SK-N-SH (cell line): Measurements from ENCODE around the gene DYNC2LI1. TPM values are rescaled to one million over a fixed set of nuclear protein-coding genes. Genes with fewer than 3 reads are reported as not detected.

Source experiments
- CTCF ChIA-PET: fragments of 300-600, 350-600 bp; formaldehyde crosslinking; extraction: SDS; loops from one replicate; lab custom pipeline; 2021; lab: Yijun Ruan, JAX
- POLR2A ChIA-PET: fragments of 350-600 bp; sonication (Branson Sonifier 250); formaldehyde crosslinking; extraction: SDS; loops from one replicate; lab custom pipeline; 2020; ENCODE audit warnings: antibody characterized with exemption, inconsistent platforms; lab: Yijun Ruan, JAX
- DNase-seq: peaks from one replicate; pipeline ENCODE4 v3.0.0; 2012
- H2AFZ ChIP-seq: fragments of 200-600 bp; sonication (generic); 2 replicates; pipeline ENCODE4 v1.8.1; 2016; ENCODE audit warnings: antibody characterized with exemption, mild to moderate bottlenecking, low read depth
- H3F3A ChIP-seq: fragments of 200-600 bp; sonication (generic); replicated peaks from 2 replicates; pipeline ENCODE3; 2016; ENCODE audit warnings: antibody characterized with exemption, mild to moderate bottlenecking; ENCODE audit not compliant: insufficient read depth
- H3K27ac ChIP-seq, 2 experiments: fragments of 200-500 bp in 1 of 2; fragments of 200-600 bp in 1 of 2; sonication (Bioruptor generic) in 1 of 2; sonication (generic), shearing (Covaris generic) in 1 of 2; 2 replicates each; pipeline versions ENCODE4 v1.5.1 to v1.6.1; 2014 to 2016; ENCODE audit warnings: low read depth in 2 of 2, inconsistent platforms in 1 of 2, low read length in 1 of 2, mild to moderate bottlenecking in 1 of 2, mixed read lengths in 1 of 2
- H3K27me3 ChIP-seq: fragments of 200-600 bp; sonication (generic), shearing (Covaris generic); 2 replicates; pipeline ENCODE4 v1.6.1; 2016; ENCODE audit warnings: mixed run types; ENCODE audit not compliant: insufficient read depth
- H3K36me3 ChIP-seq, 2 experiments: fragments of 200-500 bp in 1 of 2; fragments of 200-600 bp in 1 of 2; sonication (Bioruptor generic) in 1 of 2; sonication (generic) in 1 of 2; replicated peaks in 1 of 2; 2 replicates each; pipeline versions ENCODE3 to v1.5.1; 2014 to 2016; ENCODE audit warnings: low read length in 1 of 2, mild to moderate bottlenecking in 1 of 2; ENCODE audit not compliant: insufficient read depth in 2 of 2, control insufficient read depth in 1 of 2
- H3K4me1 ChIP-seq, 2 experiments: fragments of 200-500 bp in 1 of 2; fragments of 200-600 bp in 1 of 2; sonication (Bioruptor generic) in 1 of 2; sonication (generic), shearing (Covaris generic) in 1 of 2; 2 replicates each; pipeline versions ENCODE4 v1.5.1 to v1.6.1; 2014 to 2016; ENCODE audit warnings: low read depth in 1 of 2, low read length in 1 of 2, mixed run types in 1 of 2; ENCODE audit not compliant: insufficient read depth in 2 of 2, control insufficient read depth in 1 of 2
- H3K4me2 ChIP-seq: fragments of 200-600 bp; sonication (generic), shearing (Covaris generic); 2 replicates; pipeline ENCODE4 v1.6.1; 2017; ENCODE audit warnings: mixed run types
- H3K4me3 ChIP-seq, 2 experiments: fragments of 200-500 bp in 1 of 2; fragments of 200-600 bp in 1 of 2; sonication (Bioruptor generic) in 1 of 2; sonication (generic), shearing (Covaris generic) in 1 of 2; 2 replicates each; pipeline versions ENCODE4 v1.5.1 to v1.8.1; 2014 to 2016; ENCODE audit warnings: low read depth in 2 of 2, inconsistent platforms in 1 of 2, low read length in 1 of 2, mild to moderate bottlenecking in 1 of 2, mixed read lengths in 1 of 2, moderate library complexity in 1 of 2
- H3K79me2 ChIP-seq: fragments of 200-600 bp; sonication (generic); 2 replicates; pipeline ENCODE4 v1.8.1; 2017; ENCODE audit warnings: mild to moderate bottlenecking; ENCODE audit not compliant: insufficient read depth
- H3K9ac ChIP-seq: fragments of 200-600 bp; sonication (generic); 2 replicates; pipeline ENCODE4 v1.6.1; 2017; ENCODE audit warnings: mixed run types
- H3K9me2 ChIP-seq: fragments of 200-600 bp; sonication (generic); 2 replicates; pipeline ENCODE4 v1.6.1; 2017; ENCODE audit warnings: mixed run types
- H3K9me3 ChIP-seq: fragments of 200-600 bp; sonication (generic); 2 replicates; pipeline ENCODE4 v1.6.1; 2017; ENCODE audit warnings: mixed run types, mild to moderate bottlenecking, moderate library complexity
- H4K20me1 ChIP-seq: fragments of 200-600 bp; sonication (generic); 2 replicates; pipeline ENCODE4 v1.6.1; 2017; ENCODE audit warnings: mild to moderate bottlenecking, mixed run types; ENCODE audit not compliant: insufficient read depth
- CHD2 ChIP-seq: fragments of 150-350 bp; IDR thresholded peaks from 2 replicates; pipeline ENCODE4 v1.6.1; 2018; ENCODE audit warnings: low read length; ENCODE audit not compliant: partially characterized antibody
- EZH2phosphoT487 ChIP-seq: fragments of 200-600 bp; sonication (generic); IDR thresholded peaks from 2 replicates; pipeline ENCODE4 v1.6.1; 2017; ENCODE audit warnings: low read depth, mixed run types, mild to moderate bottlenecking, antibody characterized with exemption, moderate library complexity, borderline replicate concordance
- FOSL2 ChIP-seq: IDR thresholded peaks from 2 replicates; pipeline ENCODE4 v1.4.0; 2012; ENCODE audit warnings: low read depth, mild to moderate bottlenecking, moderate library complexity, borderline replicate concordance
- FOXM1 ChIP-seq: IDR thresholded peaks from 2 replicates; pipeline ENCODE4 v1.4.0; 2012; ENCODE audit warnings: low read depth, mild to moderate bottlenecking
- GABPA ChIP-seq: IDR thresholded peaks from 2 replicates; pipeline ENCODE4 v1.4.0; 2012; ENCODE audit warnings: low read depth, mild to moderate bottlenecking
- GATA2 ChIP-seq: sonication (generic); formaldehyde crosslinking; IDR thresholded peaks from 2 replicates; pipeline ENCODE4 v1.5.0; 2020; ENCODE audit warnings: mild to moderate bottlenecking, missing genetic modification reagents
- IRF3 ChIP-seq: fragments of 150-350 bp; IDR thresholded peaks from 2 replicates; pipeline ENCODE4 v1.6.1; 2016; ENCODE audit warnings: mild to moderate bottlenecking, low read depth, low read length
- MAX ChIP-seq: IDR thresholded peaks from 2 replicates; pipeline ENCODE4 v1.4.0; 2012; ENCODE audit warnings: low read depth
- MEF2A ChIP-seq: IDR thresholded peaks from 2 replicates; pipeline ENCODE4 v1.4.0; 2012; ENCODE audit warnings: low read depth, borderline replicate concordance
- NRF1 ChIP-seq: IDR thresholded peaks from 2 replicates; pipeline ENCODE4 v1.6.1; 2012; ENCODE audit warnings: low read depth, mild to moderate bottlenecking, low read length
- POLR2AphosphoS5 ChIP-seq: IDR thresholded peaks from 2 replicates; pipeline ENCODE4 v1.6.1; 2012; ENCODE audit warnings: low read depth, low read length
- RFX5 ChIP-seq: IDR thresholded peaks from 2 replicates; pipeline ENCODE4 v1.6.1; 2012; ENCODE audit warnings: mild to moderate bottlenecking, improper control_type of control experiment, low read length
- TAF1 ChIP-seq: IDR thresholded peaks from 2 replicates; pipeline ENCODE4 v1.6.1; 2012; ENCODE audit warnings: low read depth, mild to moderate bottlenecking, low read length, moderate library complexity, borderline replicate concordance
- TCF12 ChIP-seq: IDR thresholded peaks from 2 replicates; pipeline ENCODE4 v1.4.0; 2012
- TEAD4 ChIP-seq: IDR thresholded peaks from 2 replicates; pipeline ENCODE4 v1.4.0; 2012; ENCODE audit warnings: mild to moderate bottlenecking, borderline replicate concordance; ENCODE audit not compliant: insufficient read depth
- WGBS: methylation state at CpG from one replicate; pipeline ENCODE4 v1.1.6; 2017; ENCODE audit warnings: low lambda C conversion rate; 5-methylcytosine and 5-hydroxymethylcytosine counted together
- polyA plus RNA-seq, 3 experiments: library from polyadenylated mRNA; depleted of rRNA; stranded (reverse); fragments of >200 nt; gene quantifications; 2 replicates each; pipeline ENCODE4 v1.2.3, GENCODE V29; 2012
- TF ChIP-seq, protein P1 (sequence below): IDR thresholded peaks from 2 replicates; pipeline ENCODE4 v1.4.0; 2012; ENCODE audit warnings: low read depth, borderline replicate concordance
- TF ChIP-seq, protein P2 (sequence below): IDR thresholded peaks from 2 replicates; pipeline ENCODE4; 2012

DYNC2LI1 gene
- polyA plus RNA-seq, 1 of the 3 experiments (the other 2 are of a cell fraction) = 20.4 TPM

GRCh38 chr2:43802135-43802534, 28.3 kb downstream of the DYNC2LI1 start:
- no peaks in the 10 kb centered on the region for H4K20me1 ChIP-seq
- H3K4me1 ChIP-seq = no peaks in the 10 kb centered on the region
- no peak overlapping the region for H2AFZ ChIP-seq
- no peak overlapping the region for H3K9ac ChIP-seq
- no peaks in the 10 kb centered on the region for H3F3A ChIP-seq
- H3K36me3 ChIP-seq = peaks cover 24 to 41% of the 10 kb centered on the region in 2 experiments
- TF ChIP-seq, protein P1, sequence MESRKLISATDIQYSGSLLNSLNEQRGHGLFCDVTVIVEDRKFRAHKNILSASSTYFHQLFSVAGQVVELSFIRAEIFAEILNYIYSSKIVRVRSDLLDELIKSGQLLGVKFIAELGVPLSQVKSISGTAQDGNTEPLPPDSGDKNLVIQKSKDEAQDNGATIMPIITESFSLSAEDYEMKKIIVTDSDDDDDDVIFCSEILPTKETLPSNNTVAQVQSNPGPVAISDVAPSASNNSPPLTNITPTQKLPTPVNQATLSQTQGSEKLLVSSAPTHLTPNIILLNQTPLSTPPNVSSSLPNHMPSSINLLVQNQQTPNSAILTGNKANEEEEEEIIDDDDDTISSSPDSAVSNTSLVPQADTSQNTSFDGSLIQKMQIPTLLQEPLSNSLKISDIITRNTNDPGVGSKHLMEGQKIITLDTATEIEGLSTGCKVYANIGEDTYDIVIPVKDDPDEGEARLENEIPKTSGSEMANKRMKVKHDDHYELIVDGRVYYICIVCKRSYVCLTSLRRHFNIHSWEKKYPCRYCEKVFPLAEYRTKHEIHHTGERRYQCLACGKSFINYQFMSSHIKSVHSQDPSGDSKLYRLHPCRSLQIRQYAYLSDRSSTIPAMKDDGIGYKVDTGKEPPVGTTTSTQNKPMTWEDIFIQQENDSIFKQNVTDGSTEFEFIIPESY = no peak
- TF ChIP-seq TEAD4 (no peak), GABPA (no peak), TCF12 (no peak), IRF3 (no peak), GATA2 (CRISPR knock-in tag) (no peak), FOXM1 (no peak), EZH2phosphoT487 (no peak), FOSL2 (no peak), MAX (no peak), NRF1 (no peak), TAF1 (no peak), RFX5 (no peak), CHD2 (no peak), POLR2AphosphoS5 (no peak), MEF2A (no peak)
- TF ChIP-seq, protein P2, sequence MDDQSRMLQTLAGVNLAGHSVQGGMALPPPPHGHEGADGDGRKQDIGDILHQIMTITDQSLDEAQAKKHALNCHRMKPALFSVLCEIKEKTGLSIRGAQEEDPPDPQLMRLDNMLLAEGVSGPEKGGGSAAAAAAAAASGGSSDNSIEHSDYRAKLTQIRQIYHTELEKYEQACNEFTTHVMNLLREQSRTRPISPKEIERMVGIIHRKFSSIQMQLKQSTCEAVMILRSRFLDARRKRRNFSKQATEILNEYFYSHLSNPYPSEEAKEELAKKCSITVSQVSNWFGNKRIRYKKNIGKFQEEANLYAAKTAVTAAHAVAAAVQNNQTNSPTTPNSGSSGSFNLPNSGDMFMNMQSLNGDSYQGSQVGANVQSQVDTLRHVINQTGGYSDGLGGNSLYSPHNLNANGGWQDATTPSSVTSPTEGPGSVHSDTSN = no peak
- no peak overlapping the region for H3K4me3 ChIP-seq
- H3K79me2 ChIP-seq = no peaks in the 10 kb centered on the region
- no peak overlapping the region for H3K4me2 ChIP-seq
- no peak overlapping the region for H3K27ac ChIP-seq
- H3K9me3 ChIP-seq = no peaks in the 10 kb centered on the region
- POLR2A ChIA-PET = no interaction called here
- no peaks in the 10 kb centered on the region for H3K9me2 ChIP-seq
- CTCF ChIA-PET = interaction anchor here (0.7 kb wide), 1 partner anchor 14 kb away, joined by 3 read pairs; no protein-coding TSS in a partner anchor
- WGBS = 93% methylated on average over 2 of the region's 2 CpGs
- H3K27me3 ChIP-seq = no peaks in the 10 kb centered on the region
- DNase-seq = no peak
